HUES6 (cell line): ENCODE data around the gene DPEP3.

Experiments
- H3K27ac ChIP-seq: 2 replicates; pipeline ENCODE4 v1.7.0; 2013; ENCODE audit warnings: low read depth, mild to moderate bottlenecking, low read length, inconsistent platforms
- H3K27me3 ChIP-seq: 2 replicates; pipeline ENCODE4 v1.6.1; 2013; ENCODE audit warnings: low read length; ENCODE audit not compliant: control insufficient read depth, insufficient read depth
- H3K36me3 ChIP-seq: 2 replicates; pipeline ENCODE4 v1.6.1; 2013; ENCODE audit warnings: low read length; ENCODE audit not compliant: control insufficient read depth, insufficient read depth
- H3K4me1 ChIP-seq: 2 replicates; pipeline ENCODE4 v1.6.1; 2013; ENCODE audit warnings: low read length; ENCODE audit not compliant: control insufficient read depth, insufficient read depth
- H3K4me3 ChIP-seq: 2 replicates; pipeline ENCODE4 v1.5.1; 2013; ENCODE audit warnings: low read depth, low read length
- H3K9ac ChIP-seq: one replicate; pipeline ENCODE4 v1.6.1; 2013; ENCODE audit warnings: mild to moderate bottlenecking, low read length
- H3K9me3 ChIP-seq: 2 replicates; pipeline ENCODE4 v1.6.1; 2013; ENCODE audit warnings: low read depth, low read length; ENCODE audit not compliant: control insufficient read depth, insufficient read depth

Gene DPEP3

DNA sequence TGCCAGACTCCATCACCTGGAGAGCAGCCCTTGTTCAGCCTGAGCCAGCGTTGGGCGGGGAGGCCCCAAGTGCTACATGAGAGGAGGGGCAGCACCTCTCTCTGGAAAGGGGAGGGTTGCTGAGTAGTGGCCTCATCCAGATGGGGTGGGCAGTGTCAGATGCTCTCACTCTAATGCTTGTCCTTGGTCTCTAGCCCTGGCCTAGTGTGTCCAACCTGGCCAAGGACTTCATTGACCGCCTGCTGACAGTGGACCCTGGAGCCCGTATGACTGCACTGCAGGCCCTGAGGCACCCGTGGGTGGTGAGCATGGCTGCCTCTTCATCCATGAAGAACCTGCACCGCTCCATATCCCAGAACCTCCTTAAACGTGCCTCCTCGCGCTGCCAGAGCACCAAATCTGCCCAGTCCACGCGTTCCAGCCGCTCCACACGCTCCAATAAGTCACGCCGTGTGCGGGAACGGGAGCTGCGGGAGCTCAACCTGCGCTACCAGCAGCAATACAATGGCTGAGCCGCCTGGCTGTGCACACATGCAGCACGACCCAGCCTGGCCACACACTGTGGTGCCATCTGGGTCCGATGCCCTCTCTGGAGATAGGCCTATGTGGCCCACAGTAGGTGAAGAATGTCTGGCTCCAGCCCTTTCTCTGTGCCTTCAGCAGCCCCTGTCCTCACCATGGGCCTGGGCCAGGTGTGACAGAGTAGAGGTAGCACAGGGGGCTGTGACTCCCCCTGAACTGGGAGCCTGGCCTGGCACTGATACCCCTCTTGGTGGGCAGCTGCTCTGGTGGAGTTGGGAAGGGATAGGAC, 53.0 kb downstream of the DPEP3 start:
- peaks cover 32% of the 10 kb centered on the region for H3K36me3 ChIP-seq

DNA sequence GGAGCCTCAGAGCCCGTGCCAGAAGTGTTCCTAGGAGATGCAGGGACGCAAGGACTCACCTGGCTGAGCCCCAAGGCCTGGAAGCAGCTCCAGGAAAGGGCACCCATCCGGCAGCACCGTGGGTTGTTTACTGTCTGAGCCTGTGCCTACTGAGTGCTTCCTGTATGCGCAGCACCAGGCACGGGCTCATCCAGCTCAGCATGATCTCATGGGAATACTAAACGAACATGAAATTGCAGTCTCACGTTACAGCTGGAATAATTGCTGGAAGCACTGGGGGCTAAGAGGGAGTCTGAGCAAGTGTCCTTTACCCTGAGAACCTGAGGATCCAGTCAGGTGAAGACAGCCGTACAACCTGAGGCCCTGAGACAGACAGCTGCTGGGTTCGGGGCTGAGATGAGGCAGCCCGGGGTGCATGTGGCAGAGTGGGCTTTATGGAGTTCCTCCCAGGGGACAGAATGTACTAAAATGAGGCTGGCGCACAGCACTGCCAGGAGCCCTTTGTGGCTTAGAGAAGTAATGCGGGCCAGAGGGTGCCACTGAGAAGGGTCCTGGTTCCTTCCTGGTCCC, 54.0 kb downstream of the DPEP3 start:
- Histone ChIP-seq H3K4me3 (no peak overlapping the region), H3K27ac (no peak overlapping the region), H3K36me3 (peaks cover 30% of the 10 kb centered on the region), H3K27me3 (no peaks in the 10 kb centered on the region), H3K9ac (peak overlapping the region; percentile 35), H3K4me1 (peaks cover 11% of the 10 kb centered on the region), H3K9me3 (no peaks in the 10 kb centered on the region)

More for the DNA sequence above, 53.0 kb downstream of the DPEP3 start:
- H3K4me1 ChIP-seq, result peaks cover 11% of the 10 kb centered on the region
- H3K27me3 ChIP-seq, result no peaks in the 10 kb centered on the region
- no peak overlapping the region for H3K27ac ChIP-seq
- H3K4me3 ChIP-seq, result no peak overlapping the region
- no peak overlapping the region for H3K9ac ChIP-seq
- no peaks in the 10 kb centered on the region for H3K9me3 ChIP-seq
